BJ (cell line): ENCODE results near the gene GPR152. TPM values are rescaled to one million over a fixed set of nuclear protein-coding genes. Genes with fewer than 3 reads are reported as not detected.
"Not testable (repeated sequence)": the region's sequence is repeated elsewhere in the genome, so short reads cannot be mapped to it uniquely, and the experiment has no call there.

Source experiments
- CTCF ChIA-PET: fragments of 350-600 bp; formaldehyde crosslinking; extraction: SDS; loops from one replicate; lab custom pipeline; 2021; ENCODE audit warnings: antibody characterized with exemption, inconsistent platforms; lab: Yijun Ruan, JAX
- POLR2A ChIA-PET: fragments of 300-600 bp; sonication (Branson Sonifier 250); formaldehyde crosslinking; extraction: SDS; loops from one replicate; lab custom pipeline; 2021; ENCODE audit warnings: antibody characterized with exemption; lab: Charles Lee
- DNase-seq: peaks from one replicate; pipeline ENCODE4 v3.0.0-alpha.2; 2011; ENCODE audit warnings: low read depth
- H3K27me3 ChIP-seq: 2 replicates; pipeline ENCODE4 v1.6.0; 2011; ENCODE audit warnings: low read length; ENCODE audit not compliant: control insufficient read depth, insufficient read depth
- H3K36me3 ChIP-seq: 2 replicates; pipeline ENCODE4 v1.5.1; 2011; ENCODE audit warnings: low read length; ENCODE audit not compliant: control insufficient read depth, insufficient read depth
- H3K4me3 ChIP-seq: 2 replicates; pipeline ENCODE4 v1.5.1; 2011; ENCODE audit warnings: low read depth, mild to moderate bottlenecking, control low read depth, low read length
- polyA plus RNA-seq: library from polyadenylated mRNA; depleted of rRNA; stranded (reverse); fragments of >200 nt; gene quantifications from 2 replicates; pipeline ENCODE4 v1.2.3, GENCODE V29; 2011
- TF ChIP-seq, protein P1 (sequence below): IDR thresholded peaks from 2 replicates; pipeline ENCODE4 v1.5.1; 2011; ENCODE audit warnings: low read depth, mild to moderate bottlenecking, control low read depth, inconsistent platforms, low read length, moderate library complexity; ENCODE audit not compliant: insufficient read depth

Gene GPR152
- polyA plus RNA-seq, 1 experiment, result not detected

DNA sequence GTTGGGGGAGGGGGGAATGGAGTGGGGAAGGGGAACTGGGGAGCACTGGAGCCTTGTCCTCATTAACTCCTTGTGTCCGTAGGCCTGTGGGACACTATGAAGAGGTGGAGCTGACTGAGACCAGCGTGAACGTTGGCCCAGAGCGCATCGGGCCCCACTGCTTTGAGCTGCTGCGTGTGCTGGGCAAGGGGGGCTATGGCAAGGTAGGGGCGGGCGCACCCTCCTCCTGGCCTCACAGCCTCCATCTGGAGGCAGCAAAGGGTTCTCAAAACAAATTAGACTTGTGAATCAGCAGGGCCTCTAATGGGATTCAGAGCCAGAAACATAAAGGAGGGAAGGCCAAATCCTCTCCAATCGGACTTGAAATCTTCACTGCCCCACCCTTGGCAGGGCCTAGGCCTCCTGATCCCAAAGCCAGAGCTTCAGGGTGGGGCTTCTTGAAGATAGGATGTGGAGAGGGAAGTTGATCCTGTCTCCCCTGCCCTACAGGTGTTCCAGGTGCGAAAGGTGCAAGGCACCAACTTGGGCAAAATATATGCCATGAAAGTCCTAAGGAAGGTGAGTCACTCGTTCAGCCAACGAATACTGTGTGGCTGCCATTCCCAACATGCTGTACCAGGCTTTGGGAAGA is 23.4 kb downstream of the GPR152 start:
- TF ChIP-seq, protein P1, sequence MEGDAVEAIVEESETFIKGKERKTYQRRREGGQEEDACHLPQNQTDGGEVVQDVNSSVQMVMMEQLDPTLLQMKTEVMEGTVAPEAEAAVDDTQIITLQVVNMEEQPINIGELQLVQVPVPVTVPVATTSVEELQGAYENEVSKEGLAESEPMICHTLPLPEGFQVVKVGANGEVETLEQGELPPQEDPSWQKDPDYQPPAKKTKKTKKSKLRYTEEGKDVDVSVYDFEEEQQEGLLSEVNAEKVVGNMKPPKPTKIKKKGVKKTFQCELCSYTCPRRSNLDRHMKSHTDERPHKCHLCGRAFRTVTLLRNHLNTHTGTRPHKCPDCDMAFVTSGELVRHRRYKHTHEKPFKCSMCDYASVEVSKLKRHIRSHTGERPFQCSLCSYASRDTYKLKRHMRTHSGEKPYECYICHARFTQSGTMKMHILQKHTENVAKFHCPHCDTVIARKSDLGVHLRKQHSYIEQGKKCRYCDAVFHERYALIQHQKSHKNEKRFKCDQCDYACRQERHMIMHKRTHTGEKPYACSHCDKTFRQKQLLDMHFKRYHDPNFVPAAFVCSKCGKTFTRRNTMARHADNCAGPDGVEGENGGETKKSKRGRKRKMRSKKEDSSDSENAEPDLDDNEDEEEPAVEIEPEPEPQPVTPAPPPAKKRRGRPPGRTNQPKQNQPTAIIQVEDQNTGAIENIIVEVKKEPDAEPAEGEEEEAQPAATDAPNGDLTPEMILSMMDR, result no peak
- ChIA-PET CTCF (interaction anchor here (0.6 to 1.0 kb wide), 3 partner anchors 23 to 166 kb away, joined by 3 to 4 read pairs (median 3); no protein-coding TSS in a partner anchor), POLR2A (no interaction called here)
- Histone ChIP-seq H3K27me3 (no peaks in the 10 kb centered on the region), H3K36me3 (peaks cover 24% of the 10 kb centered on the region), H3K4me3 (peak overlapping the region; percentile 98)
- DNase-seq, result no peak

- ChIA-PET POLR2A (no interaction called here), CTCF (interaction anchor here (0.6 to 1.8 kb wide), 5 partner anchors 15 to 165 kb away, joined by 3 to 4 read pairs (median 4); partner anchors contain the start of genes CORO1B and PPP1CA)
- TF ChIP-seq, protein P1, result no peak
- DNase-seq, result peak; percentile 83
- H3K27me3 ChIP-seq, result no peaks in the 10 kb centered on the region
- H3K36me3 ChIP-seq, result peaks cover 18% of the 10 kb centered on the region
- peak within 1 kb of the TSS; percentile 98 for H3K4me3 ChIP-seq
Observed at GRCh38 chr11:67428052-67429001, 24.2 kb downstream of the GPR152 start, which contains the start of gene RPS6KB2. Gene RPS6KB2 (plus strand): TSS chr11:67428494. CDS start chr11:67428546, 52 bp downstream.

DNA sequence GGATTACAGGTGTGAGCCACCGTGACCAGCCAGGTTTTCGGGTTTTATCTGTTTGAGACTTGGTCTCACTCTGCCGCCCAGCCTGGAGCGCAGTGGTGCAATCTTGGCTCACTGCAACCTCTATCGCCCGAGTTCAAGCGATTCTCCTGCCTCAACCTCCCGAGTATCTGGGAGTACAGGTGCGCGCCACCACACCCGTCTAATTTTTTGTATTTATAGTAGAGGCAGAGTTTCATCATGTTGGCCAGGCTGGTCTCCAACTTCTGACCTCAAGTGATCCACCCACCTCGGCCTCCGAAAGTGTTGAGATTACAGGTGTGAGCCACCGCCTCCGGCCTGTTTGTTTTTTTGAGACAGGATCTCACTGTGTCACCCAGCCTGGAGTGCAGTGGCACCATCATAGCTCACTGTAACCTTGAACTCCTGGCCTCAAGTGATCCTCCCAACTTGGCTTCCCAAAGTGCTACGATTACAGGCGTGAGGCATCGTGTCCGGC is 25.1 kb downstream of the GPR152 start:
- H3K27me3 ChIP-seq, POLR2A ChIA-PET, DNase-seq: not testable (repeated sequence)
- H3K4me3 ChIP-seq, result peak overlapping the region; percentile 98
- CTCF ChIA-PET, result interaction anchor here (0.7 to 1.8 kb wide), 2 partner anchors 15 to 26 kb away, joined by 3 to 4 read pairs; partner anchors contain the start of genes CORO1B and PPP1CA
- peaks cover 12% of the 10 kb centered on the region for H3K36me3 ChIP-seq

- TF ChIP-seq, protein P1, result no peak
- no peaks in the 10 kb centered on the region for H3K27me3 ChIP-seq
- ChIA-PET CTCF (interaction anchor here (0.6 to 1.0 kb wide), 2 partner anchors 27 to 36 kb away, joined by 3 read pairs; no protein-coding TSS in a partner anchor), POLR2A (no interaction called here)
- DNase-seq, result no peak
- no peaks in the 10 kb centered on the region for H3K36me3 ChIP-seq
- H3K4me3 ChIP-seq, result no peak overlapping the region
Observed at GRCh38 chr11:67423891-67424613, 28.5 kb downstream of the GPR152 start.

DNA sequence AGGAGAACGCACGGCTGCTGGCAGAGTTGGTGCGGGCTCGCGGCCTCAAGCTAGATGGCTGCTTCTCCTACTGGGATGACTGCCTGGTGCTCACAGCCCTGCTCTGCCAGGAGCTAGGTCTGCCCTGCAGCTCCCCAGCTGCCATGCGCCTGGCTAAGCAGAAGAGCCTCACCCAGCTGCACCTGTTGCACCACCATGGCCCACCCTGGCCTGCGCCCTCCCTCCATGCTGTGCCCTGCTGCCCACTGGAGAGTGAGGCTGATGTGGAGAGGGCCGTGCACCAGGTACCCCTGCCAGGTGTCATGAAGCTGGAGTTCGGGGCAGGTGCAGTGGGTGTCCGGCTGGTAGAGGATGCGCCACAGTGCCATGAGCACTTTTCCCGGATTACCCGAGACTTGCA is 29.1 kb downstream of the GPR152 start:
- ChIA-PET POLR2A (no interaction called here), CTCF (no interaction called here)
- Histone ChIP-seq H3K36me3 (no peaks in the 10 kb centered on the region), H3K4me3 (no peak overlapping the region), H3K27me3 (no peaks in the 10 kb centered on the region)
- DNase-seq, result no peak
- TF ChIP-seq, protein P1, result no peak
